Sigmoid colon (tissue), 7 donors: ENCODE results near the gene RDX. TPM values are rescaled to one million over a fixed set of nuclear protein-coding genes. Genes with fewer than 3 reads are reported as not detected.

Experiments used
- DNase-seq: peaks from one replicate; pipeline ENCODE4 v3.0.0-alpha.2; 2019
- H3K27ac ChIP-seq, 4 donors: fragments of 200-600 bp; sonication (generic); one replicate each; pipeline ENCODE4 v1.5.1; 2016 to 2019; ENCODE audit warnings: mild to moderate bottlenecking in 1 of 4
- H3K27me3 ChIP-seq, 3 donors: fragments of 200-600 bp; sonication (generic); one replicate each; pipeline ENCODE4 v1.5.1; 2019; ENCODE audit warnings: mild to moderate bottlenecking in 1 of 3
- H3K36me3 ChIP-seq, 4 donors: fragments of 200-600 bp; sonication (generic); one replicate each; pipeline ENCODE4 v1.5.1; 2016 to 2019
- H3K4me1 ChIP-seq, 4 donors: fragments of 200-600 bp; sonication (generic); one replicate each; pipeline ENCODE4 v1.5.1; 2017 to 2019
- H3K4me3 ChIP-seq, 4 donors: fragments of 200-600 bp; sonication (generic); one replicate each; pipeline ENCODE4 v1.5.1; 2017 to 2019; ENCODE audit warnings: mild to moderate bottlenecking in 2 of 4, moderate library complexity in 1 of 4
- H3K9me3 ChIP-seq, 4 donors: fragments of 200-600 bp in 3 of 4; sonication (generic) in 3 of 4; one replicate each; pipeline versions ENCODE4 v1.5.1 to v1.6.1; 2013 to 2019
- CTCF ChIP-seq, 4 experiments: fragments of 450-650 bp in 3 of 4; fragments of 200-600 bp in 1 of 4; IDR thresholded peaks; one replicate each; pipeline ENCODE4 v1.5.1; 2016 to 2019; ENCODE audit warnings: antibody characterized with exemption in 4 of 4, mild to moderate bottlenecking in 3 of 4, moderate library complexity in 2 of 4
- EP300 ChIP-seq, 4 donors: sonication (generic); formaldehyde crosslinking; IDR thresholded peaks; one replicate each; pipeline ENCODE4 v1.6.1; 2017; ENCODE audit warnings: antibody characterized with exemption in 4 of 4
- POLR2A ChIP-seq, 2 donors: fragments of 450-650 bp; IDR thresholded peaks; one replicate each; pipeline ENCODE4 v1.6.1; 2016; ENCODE audit warnings: antibody characterized with exemption in 2 of 2, mild to moderate bottlenecking in 2 of 2, moderate library complexity in 2 of 2
- POLR2AphosphoS5 ChIP-seq, 4 donors: sonication (generic); formaldehyde crosslinking; IDR thresholded peaks; one replicate each; pipeline ENCODE4 v1.6.1; 2017; ENCODE audit warnings: antibody characterized with exemption in 4 of 4
- WGBS, 2 donors: extraction: QIAGEN DNeasy Blood & Tissue Kit; methylation state at CpG; one replicate each; pipeline ENCODE4 v1.1.7; 2013; 5-methylcytosine and 5-hydroxymethylcytosine counted together
- intact Hi-C: fragments of 100-400 bp; cut with DNase I; formaldehyde crosslinking; loops from one replicate; pipeline ENCODE4 v1.15.1; 2023
- polyA plus RNA-seq, 3 donors: library from polyadenylated mRNA; stranded (reverse); fragments of 200-250 nt; gene quantifications; one replicate each; pipeline ENCODE4 v1.2.3, GENCODE V29; 2013
- total RNA-seq, 4 donors: library from RNA; depleted of rRNA; stranded (reverse); fragments of >200 nt; gene quantifications; one replicate each; pipeline ENCODE4 v1.1.0, GENCODE V29; 2016
- donor health status: healthy with polysubstance abuse.
- donor health status: Bipolar disorder and iron deficiency.
- donor health status: healthy.

RDX gene
- total and polyA plus RNA-seq, 7 donors: 7.9 to 160 (median 55.6) TPM

DNA sequence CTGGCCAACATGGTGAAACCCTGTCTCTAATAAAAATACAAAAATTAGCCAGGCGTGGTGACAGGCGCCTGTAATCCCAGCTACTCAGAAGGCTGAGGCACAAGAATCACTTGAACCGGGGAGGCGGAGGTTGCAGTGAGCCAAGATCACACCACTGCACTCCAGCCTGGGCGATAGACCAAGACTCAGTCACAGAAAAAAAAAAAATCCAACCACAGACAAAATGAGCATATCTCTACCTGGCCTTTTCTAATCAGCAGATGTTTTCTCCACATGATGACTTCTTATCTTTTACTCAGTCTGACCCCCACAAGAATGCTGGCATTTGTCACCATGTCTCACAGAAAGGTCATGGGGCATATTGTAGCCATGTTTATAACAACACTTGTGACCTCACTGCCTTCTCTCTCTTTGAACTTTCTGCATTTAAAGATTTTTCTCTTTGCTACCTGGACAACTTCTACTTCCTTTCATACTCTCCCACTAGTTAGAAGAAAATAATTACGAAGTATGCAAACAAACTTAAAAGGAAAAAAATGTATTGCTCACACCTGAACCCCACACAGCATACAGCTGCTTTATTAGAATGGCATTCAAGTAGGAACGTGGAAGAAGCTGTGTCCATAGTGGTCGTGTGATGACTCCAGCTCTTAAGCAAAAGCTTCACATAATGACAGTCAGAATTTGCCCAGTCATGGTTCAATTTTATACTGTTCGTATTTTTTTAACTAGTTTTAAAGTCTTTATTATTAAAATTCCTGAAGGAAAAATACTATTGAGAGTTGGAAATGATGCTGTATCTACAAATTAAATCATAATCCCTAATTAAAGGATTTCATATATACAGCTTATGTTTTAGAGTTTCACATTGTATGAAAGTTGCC, 137.9 kb downstream of the RDX start:
- H3K27ac ChIP-seq: no peak overlapping the region
- peaks cover 0 to 39% (median 7%) of the 10 kb centered on the region in 4 donors for H3K36me3 ChIP-seq
- no peaks in the 10 kb centered on the region for H3K9me3 ChIP-seq
- intact Hi-C loops: no loop called here
- no peak overlapping the region for H3K4me3 ChIP-seq
- DNase-seq: no peak
- H3K27me3 ChIP-seq: no peaks in the 10 kb centered on the region
- no peak for TF ChIP-seq CTCF (IDR thresholded peaks at IDR 0.05)
- TF ChIP-seq POLR2A (IDR thresholded peaks at IDR 0.05): no peak
- no peak for TF ChIP-seq POLR2AphosphoS5 (IDR thresholded peaks at IDR 0.05)
- no peak for TF ChIP-seq EP300 (IDR thresholded peaks at IDR 0.05)
- H3K4me1 ChIP-seq: no peaks in the 10 kb centered on the region
- WGBS, 2 donors: 92 to 93% methylated on average over 9 of the region's 9 CpGs

GRCh38 chr11:110156503-110156902, 139.9 kb downstream of the RDX start:
- no peak for DNase-seq
- Histone ChIP-seq H3K27me3 (no peaks in the 10 kb centered on the region), H3K27ac (no peak overlapping the region), H3K4me1 (no peaks in the 10 kb centered on the region), H3K36me3 (peaks cover 0 to 35% (median 5%) of the 10 kb centered on the region in 4 donors), H3K9me3 (no peaks in the 10 kb centered on the region), H3K4me3 (no peak overlapping the region)
- TF ChIP-seq EP300 (IDR thresholded peaks at IDR 0.05) (no peak), CTCF (IDR thresholded peaks at IDR 0.05) (no peak), POLR2A (IDR thresholded peaks at IDR 0.05) (no peak), POLR2AphosphoS5 (IDR thresholded peaks at IDR 0.05) (no peak)
- WGBS, 2 donors: 82 to 92% methylated on average over 4 of the region's 4 CpGs
- intact Hi-C loops: no loop called here

- intact Hi-C loops: no loop called here
- Histone ChIP-seq H3K27ac (no peak overlapping the region), H3K4me1 (peaks cover 0 to 1% (median under 1%) of the 10 kb centered on the region in 4 donors), H3K27me3 (no peaks in the 10 kb centered on the region), H3K4me3 (no peak overlapping the region), H3K9me3 (no peaks in the 10 kb centered on the region), H3K36me3 (peaks cover 0 to 14% (median 0%) of the 10 kb centered on the region in 4 donors)
- TF ChIP-seq POLR2AphosphoS5 (IDR thresholded peaks at IDR 0.05) (no peak), EP300 (IDR thresholded peaks at IDR 0.05) (no peak), CTCF (IDR thresholded peaks at IDR 0.05) (no peak), POLR2A (IDR thresholded peaks at IDR 0.05) (no peak)
- no peak for DNase-seq
Measured at GRCh38 chr11:110153474-110153873, 142.9 kb downstream of the RDX start.

GRCh38 chr11:110152199-110152598, 144.2 kb downstream of the RDX start:
- WGBS, 2 donors: 74 to 82% methylated on average over 1 of the region's 1 CpG
- no peaks in the 10 kb centered on the region for H3K9me3 ChIP-seq
- H3K27me3 ChIP-seq: no peaks in the 10 kb centered on the region
- H3K36me3 ChIP-seq: peaks cover 0 to 14% (median 0%) of the 10 kb centered on the region in 4 donors
- H3K4me3 ChIP-seq: no peak overlapping the region
- intact Hi-C loops: no loop called here
- no peak for DNase-seq
- TF ChIP-seq POLR2A (IDR thresholded peaks at IDR 0.05): no peak
- TF ChIP-seq EP300 (IDR thresholded peaks at IDR 0.05): no peak
- no peak for TF ChIP-seq CTCF (IDR thresholded peaks at IDR 0.05)
- TF ChIP-seq POLR2AphosphoS5 (IDR thresholded peaks at IDR 0.05): no peak
- H3K27ac ChIP-seq: no peak overlapping the region
- H3K4me1 ChIP-seq: peaks cover 0 to 12% (median 5%) of the 10 kb centered on the region in 4 donors
